ENCODE data around the gene DLEC1.

- TF ChIP-seq CTCF (conservative IDR thresholded peaks at IDR 0.05; ENCODE audit: low read length) (no peak), EZH2phosphoT487 (IDR thresholded peaks at IDR 0.05; ENCODE audit: borderline replicate concordance) (no peak)
Observed at GRCh38 chr3:38038447-38038911, 529 bp upstream of the DLEC1 start.

Data from Loucy (cell line).